NCI-H187 treated with DMSO at 0.1 percent for 48 hours (cell line): ENCODE results near the gene PCSK7.
"Not testable (repeated sequence)": the region's sequence is repeated elsewhere in the genome, so short reads cannot be mapped to it uniquely, and the experiment has no call there.

Source experiments
- DNase-seq: peaks from one replicate; lab custom pipeline; 2025; lab: John Stamatoyannopoulos, UW

Gene PCSK7

GRCh38 chr11:117231842-117232091 is at the start of gene PCSK7:
PCSK7 (minus strand) TSS chr11:117232073; CDS start chr11:117229844, 2,229 bp downstream.
- no peak for DNase-seq

GRCh38 chr11:117281159-117281558 is 49.3 kb upstream of the PCSK7 start:
- no peak for DNase-seq

- no peak for DNase-seq
Measured at GRCh38 chr11:117279711-117280376, 48.0 kb upstream of the PCSK7 start.

GRCh38 chr11:117278347-117278746 is 46.5 kb upstream of the PCSK7 start:
- DNase-seq = no peak

- no peak for DNase-seq
Measured at GRCh38 chr11:117273550-117274289, 41.8 kb upstream of the PCSK7 start.

- not testable (repeated sequence) for DNase-seq
Measured at GRCh38 chr11:117272175-117272574, 40.3 kb upstream of the PCSK7 start.

- no peak for DNase-seq
Measured at GRCh38 chr11:117271208-117271607, 39.3 kb upstream of the PCSK7 start.

- no peak for DNase-seq
Measured at GRCh38 chr11:117269856-117270255, 38.0 kb upstream of the PCSK7 start.

- DNase-seq = no peak
Measured at GRCh38 chr11:117265745-117266144, 33.9 kb upstream of the PCSK7 start.

- DNase-seq = not testable (repeated sequence)
Measured at GRCh38 chr11:117264624-117265323, 32.9 kb upstream of the PCSK7 start.

GRCh38 chr11:117259417-117259816 is 27.5 kb upstream of the PCSK7 start:
- no peak for DNase-seq

- no peak for DNase-seq
Measured at GRCh38 chr11:117258576-117258975, 26.7 kb upstream of the PCSK7 start.

- DNase-seq = no peak
Measured at GRCh38 chr11:117256573-117256972, 24.7 kb upstream of the PCSK7 start.

GRCh38 chr11:117255966-117256365 is 24.1 kb upstream of the PCSK7 start:
- DNase-seq = no peak

- no peak for DNase-seq
Measured at GRCh38 chr11:117251506-117251905, 19.6 kb upstream of the PCSK7 start.

GRCh38 chr11:117249571-117249970 is 17.7 kb upstream of the PCSK7 start:
- DNase-seq = no peak

- DNase-seq = no peak
Measured at GRCh38 chr11:117248341-117248740, 16.5 kb upstream of the PCSK7 start.

- DNase-seq = no peak
Measured at GRCh38 chr11:117239295-117239694, 7.4 kb upstream of the PCSK7 start.

GRCh38 chr11:117238221-117238620 is 6.3 kb upstream of the PCSK7 start:
- DNase-seq = no peak

GRCh38 chr11:117232911-117233409 is 1.1 kb upstream of the PCSK7 start:
- no peak for DNase-seq

GRCh38 chr11:117232092-117232878 is 412 bp upstream of the PCSK7 start, which contains the start of gene RNF214:
RNF214 (plus strand) TSS chr11:117232671; CDS start chr11:117234273, 1,602 bp downstream.
- DNase-seq = no peak
